Erythroblast (primary cell): Measurements from ENCODE around the gene CEBPG.

ENCODE experiments used
- GATA1 ChIP-seq: IDR thresholded peaks from 2 replicates; pipeline ENCODE4 v1.6.1; 2011; ENCODE audit warnings: low read depth, mild to moderate bottlenecking, control low read depth, low read length, moderate library complexity
- POLR2A ChIP-seq: IDR thresholded peaks from 2 replicates; pipeline ENCODE4 v1.6.1; 2011; ENCODE audit warnings: mild to moderate bottlenecking, low read length

- TF ChIP-seq POLR2A, result no peak
- TF ChIP-seq GATA1, result no peak
Observed at GRCh38 chr19:33427801-33428626, 54.5 kb downstream of the CEBPG start.
